GM19468 (cell line): ENCODE results near the gene CCN5.
"Not testable (repeated sequence)": the region's sequence is repeated elsewhere in the genome, so short reads cannot be mapped to it uniquely, and the experiment has no call there.

Experiments
- ATAC-seq: cut with Tn5 transposase; IDR thresholded peaks from one replicate; pipeline ENCODE4 v1.9.1; 2021; ENCODE audit warnings: mild to moderate bottlenecking, moderate library complexity, moderate number of reproducible peaks; ENCODE audit not compliant: unreplicated experiment; ENCODE audit errors: extremely low read depth

Gene CCN5

DNA sequence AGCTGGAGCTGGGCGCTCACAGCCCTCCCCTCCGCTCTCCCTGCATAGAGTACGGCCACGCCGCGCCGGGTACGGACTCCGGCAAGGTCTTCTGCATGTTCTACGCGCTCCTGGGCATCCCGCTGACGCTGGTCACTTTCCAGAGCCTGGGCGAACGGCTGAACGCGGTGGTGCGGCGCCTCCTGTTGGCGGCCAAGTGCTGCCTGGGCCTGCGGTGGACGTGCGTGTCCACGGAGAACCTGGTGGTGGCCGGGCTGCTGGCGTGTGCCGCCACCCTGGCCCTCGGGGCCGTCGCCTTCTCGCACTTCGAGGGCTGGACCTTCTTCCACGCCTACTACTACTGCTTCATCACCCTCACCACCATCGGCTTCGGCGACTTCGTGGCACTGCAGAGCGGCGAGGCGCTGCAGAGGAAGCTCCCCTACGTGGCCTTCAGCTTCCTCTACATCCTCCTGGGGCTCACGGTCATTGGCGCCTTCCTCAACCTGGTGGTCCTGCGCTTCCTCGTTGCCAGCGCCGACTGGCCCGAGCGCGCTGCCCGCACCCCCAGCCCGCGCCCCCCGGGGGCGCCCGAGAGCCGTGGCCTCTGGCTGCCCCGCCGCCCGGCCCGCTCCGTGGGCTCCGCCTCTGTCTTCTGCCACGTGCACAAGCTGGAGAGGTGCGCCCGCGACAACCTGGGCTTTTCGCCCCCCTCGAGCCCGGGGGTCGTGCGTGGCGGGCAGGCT lies 35.1 kb downstream of the CCN5 start:
- no peak for ATAC-seq

DNA sequence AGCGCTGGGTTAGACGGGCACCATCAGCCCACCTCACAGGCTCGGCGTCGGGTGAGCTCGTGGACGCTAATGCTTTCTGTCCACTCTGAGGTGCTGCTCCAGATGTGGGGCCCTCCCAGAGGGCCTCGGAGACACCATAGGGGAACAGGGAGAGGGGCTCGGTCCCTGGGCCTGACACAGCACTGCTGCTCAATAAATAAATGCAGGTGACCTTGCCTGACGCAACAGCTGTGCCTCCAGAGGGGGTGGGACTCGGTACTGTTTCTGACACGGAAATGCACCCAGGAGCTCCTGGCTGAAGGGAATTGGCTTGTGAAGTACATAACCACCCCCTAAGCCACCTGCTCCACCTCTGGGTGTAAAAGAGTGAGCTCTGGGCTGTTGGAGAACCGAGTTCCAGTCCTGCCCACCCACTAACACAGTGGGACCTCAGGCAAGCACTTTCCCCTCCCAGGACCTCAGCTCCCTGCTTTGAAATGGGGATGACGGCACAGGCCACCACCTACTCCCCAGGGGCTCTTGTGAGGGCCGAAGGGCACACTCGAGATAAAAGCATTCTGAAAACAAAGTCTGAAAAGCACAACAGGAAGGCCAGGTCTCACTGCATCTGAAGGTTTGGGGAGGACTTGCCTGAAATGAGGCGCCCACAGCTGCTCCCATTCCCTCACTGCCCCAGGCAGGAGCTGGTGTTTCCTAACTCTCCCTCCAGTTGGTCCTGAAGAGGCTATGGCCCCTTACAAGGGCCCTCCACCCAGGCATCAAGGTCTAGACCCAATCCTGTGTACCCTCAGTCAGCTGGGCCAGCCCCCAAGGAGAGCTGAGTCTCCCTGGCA lies 37.1 kb downstream of the CCN5 start:
- ATAC-seq: no peak

DNA sequence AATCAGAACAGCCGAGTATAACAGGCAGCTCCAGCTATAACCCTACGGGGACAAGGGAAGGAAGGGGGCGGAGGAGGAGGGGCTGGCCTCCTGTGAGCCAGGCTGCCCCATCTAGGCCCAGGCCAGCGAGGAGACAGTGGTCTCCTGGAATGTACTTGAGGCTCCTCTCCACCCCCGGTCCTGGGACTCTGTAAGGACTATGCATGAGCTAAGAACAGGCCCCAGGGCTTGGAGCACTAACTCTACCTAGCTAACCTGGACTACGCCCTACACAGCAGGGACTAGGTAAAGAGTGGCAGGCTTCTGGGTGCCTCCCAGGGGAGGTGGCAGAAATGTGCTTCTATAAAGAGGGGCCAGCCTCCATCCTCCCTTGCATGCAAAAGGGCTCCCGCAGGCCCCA lies 39.4 kb downstream of the CCN5 start:
- no peak for ATAC-seq

DNA sequence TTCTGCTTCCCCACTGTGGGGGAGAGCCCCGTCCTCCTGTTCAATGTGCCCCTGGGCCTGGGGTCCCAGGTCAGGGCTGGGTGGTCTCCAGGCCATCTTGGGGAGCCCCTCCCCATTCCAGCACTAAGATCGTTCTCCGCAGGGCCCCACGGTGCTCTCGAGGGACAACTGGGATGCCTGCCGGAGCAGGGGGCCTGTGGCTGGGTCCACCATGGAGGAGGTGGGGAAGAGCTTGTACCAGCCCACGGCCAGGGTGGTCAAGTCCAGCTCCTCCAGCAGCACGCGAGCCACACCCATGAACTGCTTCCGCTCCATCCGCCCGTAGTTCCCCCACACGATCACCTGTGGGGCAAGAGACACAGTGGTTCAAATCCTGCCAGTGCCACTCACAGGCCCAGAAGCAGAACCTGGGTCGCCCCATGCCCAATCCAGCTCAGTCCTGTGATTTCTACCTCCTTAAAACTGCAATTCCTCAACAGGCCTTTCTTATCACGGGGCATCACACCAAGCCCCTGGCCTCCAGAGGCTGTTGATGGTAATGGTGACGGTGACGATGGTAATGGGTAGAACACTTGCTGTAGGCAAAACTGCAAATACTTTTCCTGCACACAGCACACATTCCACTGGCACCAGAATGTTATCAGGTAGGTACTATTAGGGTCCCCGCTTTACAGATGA lies 41.0 kb downstream of the CCN5 start:
- no peak for ATAC-seq

DNA sequence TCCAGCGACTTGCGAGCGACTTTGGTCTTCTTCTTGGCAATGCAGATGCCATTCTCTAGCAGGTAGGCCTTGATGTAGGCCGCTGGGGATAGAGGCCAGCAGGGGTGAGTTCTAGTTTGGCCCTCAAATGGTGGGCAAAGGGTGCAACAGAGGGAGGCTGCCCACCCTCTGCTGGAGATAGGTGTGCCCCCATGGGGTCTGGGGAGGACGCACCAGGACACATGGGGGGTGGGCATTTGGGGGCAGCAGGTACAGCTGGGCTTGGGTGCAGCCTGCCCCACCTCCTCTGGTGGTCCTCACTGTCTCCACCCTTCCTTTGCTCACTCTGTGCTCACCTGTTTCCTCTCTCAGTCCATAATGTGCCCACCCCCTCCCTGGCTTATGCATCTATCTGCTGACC lies 41.8 kb downstream of the CCN5 start:
- no peak for ATAC-seq

DNA sequence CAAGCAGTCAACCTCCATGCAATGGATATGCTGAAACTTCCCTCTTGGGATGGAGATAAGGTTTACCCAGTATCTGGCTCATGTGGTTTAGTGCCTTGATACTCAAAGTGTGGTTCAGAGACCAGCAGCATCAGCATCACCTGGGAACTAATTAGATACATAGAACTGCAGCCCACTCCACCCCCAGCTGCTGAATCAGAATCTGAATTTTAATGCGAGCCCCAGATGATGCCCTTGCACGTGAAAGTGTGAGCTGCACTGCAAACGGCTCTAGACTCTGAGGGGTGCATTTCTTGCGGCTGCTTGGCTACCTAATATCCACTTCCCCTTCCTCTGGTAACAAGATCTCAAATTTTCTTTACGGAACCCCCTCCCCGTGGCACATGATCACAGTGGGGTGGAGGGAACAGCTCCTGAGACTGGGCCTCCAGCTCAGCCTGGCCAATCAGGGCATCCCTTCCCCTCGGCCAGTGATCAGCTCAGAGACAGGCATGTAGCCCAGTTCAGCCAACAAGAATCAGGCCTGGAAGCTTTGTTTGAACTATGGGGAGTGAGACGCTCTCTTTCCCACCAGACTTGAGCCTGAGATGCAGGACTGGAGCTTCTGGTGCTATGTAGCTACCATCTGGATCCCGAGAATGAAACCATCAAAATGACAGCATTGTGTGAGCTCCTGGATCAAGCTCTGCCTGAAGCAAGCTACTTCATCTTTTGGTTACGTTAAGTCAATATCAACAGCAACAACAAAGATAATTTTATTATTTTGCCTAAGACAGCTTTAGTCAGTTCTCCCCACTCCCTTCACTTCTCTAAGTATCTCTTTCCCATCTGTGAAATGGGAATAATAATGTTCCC lies 43.3 kb downstream of the CCN5 start:
- no peak for ATAC-seq

DNA sequence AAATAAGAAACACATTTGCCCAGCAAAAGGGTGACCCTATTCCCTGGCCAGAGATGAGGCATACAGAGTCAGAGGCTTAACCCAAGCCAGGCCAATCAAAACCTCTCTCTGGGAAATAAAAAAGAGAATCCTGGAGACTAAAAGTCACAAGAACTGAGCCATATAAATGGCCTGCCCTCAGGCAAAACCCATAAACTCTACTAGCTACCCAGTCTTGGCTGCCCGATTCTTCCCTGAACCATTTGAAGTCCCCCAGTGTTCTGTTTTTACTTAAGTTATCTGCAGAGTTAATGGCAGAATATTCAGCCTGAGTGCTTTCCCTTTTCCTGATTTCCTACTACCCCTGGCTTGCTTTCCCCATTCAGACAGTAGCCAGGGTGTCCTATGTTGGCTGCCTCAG lies 44.4 kb downstream of the CCN5 start:
- ATAC-seq: no peak

DNA sequence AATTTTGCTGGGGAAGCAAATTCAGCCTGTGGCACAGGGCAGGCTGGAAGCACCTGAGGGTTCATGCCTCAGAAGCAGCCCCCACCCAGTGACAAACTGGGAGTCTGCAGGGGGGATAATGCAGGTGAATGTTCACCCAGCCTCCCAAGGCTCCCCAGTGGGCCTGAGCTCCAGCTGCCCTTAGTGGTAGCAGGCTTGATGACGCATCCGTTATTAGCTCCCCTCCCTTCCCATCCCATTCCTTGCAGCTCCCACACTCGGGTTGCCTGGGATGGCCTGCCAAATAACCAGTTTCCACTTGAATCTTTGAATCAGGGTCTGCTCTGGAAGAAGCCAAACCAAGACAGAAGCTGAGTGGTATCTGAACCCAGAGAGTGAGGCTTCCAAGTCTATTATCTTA lies 46.3 kb downstream of the CCN5 start:
- no peak for ATAC-seq

DNA sequence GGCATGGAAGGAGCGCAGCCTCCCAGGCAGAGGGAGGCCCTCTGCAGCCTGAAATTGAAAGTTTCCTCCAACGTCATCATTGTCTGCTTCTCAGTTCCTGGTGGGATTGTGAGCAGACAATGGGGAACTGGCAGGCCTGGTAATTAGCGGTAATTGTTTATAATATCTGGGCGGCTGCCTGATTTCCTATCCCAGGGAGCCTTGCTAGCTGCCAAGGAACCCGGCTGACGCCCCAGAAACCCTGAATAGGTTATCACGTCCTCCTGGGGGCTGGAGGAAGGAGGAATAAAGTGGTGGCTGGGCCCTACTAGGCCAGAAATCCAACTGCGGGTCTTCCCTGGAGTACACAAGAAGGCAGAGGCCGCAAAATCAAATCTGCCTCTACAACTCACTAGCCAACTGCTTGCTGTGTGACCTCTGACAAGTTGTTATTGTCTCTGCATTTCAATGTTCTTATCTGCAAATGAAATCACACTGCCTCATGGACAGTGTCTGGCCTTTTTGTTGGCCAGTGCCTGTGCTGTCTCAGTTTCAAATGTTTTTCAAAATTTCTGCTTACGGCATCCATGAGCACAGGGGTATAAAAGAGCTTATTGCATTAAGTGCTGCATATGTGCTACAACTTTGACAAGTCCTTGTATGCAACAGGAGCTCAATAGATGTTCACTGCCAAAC lies 47.4 kb downstream of the CCN5 start:
- ATAC-seq: no peak

DNA sequence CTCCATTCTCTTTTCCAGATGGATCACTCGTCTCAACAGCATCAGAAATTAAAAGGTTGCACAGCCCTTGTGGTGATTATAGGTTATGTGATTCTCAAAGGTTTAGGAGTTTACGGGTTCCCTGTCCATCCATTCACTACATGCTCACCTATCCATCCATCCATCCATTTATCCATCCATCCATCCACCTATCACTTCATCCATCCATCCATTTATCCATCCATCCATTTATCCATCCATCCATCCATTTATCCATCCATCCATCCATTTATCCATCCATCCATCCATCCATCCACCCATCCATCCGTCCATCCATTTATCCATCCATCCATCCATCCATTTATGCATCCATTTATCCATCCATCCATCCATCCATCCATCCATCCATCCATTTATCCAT lies 48.6 kb downstream of the CCN5 start:
- ATAC-seq: not testable (repeated sequence)

DNA sequence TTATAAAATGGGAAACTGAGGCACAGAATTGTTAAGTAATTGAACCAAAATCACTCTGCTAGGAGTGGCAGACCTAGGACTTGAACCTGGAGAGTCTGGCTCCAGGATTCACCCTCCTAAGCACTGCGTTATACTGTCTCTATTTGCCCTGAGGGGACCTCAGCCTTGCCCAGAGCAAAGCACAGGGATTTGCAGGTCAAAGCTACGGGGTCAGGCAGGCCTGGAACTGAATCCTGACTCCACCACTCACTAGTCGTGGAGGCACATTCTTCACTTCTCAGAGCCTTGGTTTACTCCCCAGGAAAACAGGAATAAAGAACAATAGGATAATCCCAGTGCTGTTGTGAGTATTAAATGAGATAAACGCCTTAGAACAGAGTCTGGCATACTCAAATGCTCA lies 49.9 kb downstream of the CCN5 start:
- no peak for ATAC-seq

DNA sequence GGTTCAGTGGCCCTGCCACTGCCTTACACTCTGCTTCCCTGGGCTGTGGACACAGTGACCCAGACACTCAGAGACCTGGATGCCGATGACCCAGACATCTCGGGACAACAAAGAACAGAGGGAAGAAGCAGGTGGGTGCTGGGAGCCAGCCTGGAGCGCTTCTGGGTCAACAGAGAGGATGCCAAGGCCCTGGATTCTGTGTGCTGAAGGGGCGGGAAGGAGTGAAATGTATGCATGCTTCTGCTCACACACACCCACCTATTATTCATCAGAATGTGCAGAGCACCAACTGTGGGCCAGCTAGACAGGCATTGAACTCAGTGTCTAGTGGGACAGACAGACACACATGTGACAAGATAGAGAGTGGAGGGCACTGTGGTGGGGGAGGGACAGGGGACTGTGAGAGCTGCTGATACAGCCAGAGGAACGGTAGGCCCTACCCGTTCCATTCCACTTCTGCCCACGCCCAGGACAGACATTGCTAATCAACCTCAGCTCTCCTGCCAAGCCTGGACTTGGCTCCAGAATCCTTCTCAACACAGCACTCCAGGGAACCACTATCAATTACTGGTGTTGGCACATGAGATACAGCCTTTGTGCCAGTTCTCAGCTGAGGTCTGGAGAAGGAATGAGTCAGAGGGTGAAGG lies 50.7 kb downstream of the CCN5 start:
- no peak for ATAC-seq

DNA sequence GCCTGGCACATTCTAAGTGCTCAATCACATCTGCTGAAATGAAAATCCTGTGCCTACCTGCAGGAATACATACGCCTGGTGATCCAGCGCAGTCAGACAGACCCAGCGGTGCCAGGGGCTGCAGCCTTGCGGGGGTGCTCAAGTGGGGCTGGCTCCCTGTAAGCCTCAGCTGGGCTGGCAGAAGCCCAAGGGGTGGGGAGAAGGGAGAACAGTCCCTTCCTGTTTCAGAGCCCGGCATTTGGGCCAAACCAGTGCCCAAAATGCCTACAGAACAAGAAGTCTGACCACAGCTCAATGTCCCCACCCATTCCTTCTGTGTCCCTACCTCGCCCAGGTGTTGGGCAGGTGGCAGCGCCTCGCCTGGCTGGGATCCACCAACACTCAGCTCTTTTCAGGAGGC lies 53.1 kb downstream of the CCN5 start:
- ATAC-seq: no peak

DNA sequence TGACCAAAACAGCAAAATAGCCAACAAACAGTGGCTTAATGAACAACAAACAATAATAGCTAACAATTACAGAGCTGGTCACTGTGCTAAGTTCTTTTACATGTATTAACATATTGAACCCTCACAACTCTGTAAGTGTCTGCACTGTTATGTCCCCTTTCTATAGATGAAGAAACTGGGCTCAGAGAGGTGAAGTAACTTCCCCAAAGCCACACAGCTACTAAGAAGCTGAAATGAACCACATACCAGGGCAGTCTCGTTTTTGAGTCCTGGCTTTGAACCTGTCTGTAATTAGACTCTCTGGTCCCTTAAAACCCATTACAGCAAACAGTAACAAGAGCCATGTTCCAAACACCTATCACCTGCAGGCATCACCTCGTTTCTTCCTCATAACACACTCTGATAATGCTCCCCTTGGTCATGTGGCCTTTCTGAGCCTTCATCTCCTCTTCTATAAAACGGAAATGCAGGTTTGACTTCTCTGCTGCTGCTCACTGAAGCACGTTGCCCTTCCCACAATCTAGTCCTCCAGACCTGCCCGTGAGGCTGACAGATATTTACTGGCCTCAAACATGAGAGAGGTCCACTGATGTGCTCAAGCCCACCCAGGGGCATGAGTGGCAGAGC lies 53.8 kb downstream of the CCN5 start:
- no peak for ATAC-seq

DNA sequence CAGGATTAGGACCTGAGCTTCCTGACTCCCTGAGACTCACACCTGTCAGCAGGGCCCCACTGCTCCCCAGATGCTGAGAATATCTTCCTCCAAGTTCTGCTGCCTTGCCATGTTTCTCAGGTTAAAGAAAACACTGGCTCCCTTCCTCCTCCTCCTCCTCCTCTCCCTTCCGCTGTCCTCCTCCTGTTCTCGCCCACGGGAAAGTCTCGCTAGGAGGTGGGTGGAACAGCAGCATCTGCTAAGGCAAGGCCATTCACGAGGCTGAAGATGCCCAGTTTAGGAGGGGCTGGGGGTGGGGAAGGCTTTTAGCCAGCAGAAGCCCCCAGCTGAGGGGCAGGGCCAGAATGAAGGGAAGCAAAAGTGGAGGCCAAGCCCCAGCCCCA lies 54.3 kb downstream of the CCN5 start:
- no peak for ATAC-seq

DNA sequence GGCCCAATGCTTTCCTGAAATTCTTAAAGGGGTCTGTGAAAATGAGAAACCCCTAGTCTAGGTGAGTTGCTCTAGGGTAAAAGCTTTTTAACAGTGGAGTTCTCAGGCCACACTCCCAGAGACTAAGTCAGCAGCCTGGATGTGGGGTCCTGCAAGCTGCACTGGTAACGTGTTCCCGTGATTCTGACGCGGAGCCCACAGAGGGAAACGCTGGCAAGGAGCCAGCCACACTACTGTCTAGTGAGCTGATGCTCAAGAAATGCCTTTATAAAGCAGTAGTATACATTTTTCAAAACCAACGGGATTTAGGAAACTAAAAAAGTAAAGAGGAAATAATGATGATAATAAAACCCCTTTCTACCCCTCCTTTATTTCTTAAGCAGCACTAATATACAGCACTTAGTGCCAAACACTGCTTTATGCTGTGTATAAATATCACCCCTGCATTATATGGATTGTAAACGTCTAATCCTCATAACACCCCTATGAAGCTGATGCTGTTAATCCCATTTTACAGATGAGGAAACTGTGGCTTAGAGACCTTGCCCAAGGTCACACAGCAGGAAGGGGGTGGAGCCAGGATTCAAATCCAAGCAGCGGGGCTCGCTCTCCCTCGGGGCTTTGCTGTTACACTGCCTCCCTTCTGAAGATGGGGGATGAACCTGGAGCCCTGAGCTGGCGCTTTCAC lies 55.5 kb downstream of the CCN5 start:
- ATAC-seq: no peak

DNA sequence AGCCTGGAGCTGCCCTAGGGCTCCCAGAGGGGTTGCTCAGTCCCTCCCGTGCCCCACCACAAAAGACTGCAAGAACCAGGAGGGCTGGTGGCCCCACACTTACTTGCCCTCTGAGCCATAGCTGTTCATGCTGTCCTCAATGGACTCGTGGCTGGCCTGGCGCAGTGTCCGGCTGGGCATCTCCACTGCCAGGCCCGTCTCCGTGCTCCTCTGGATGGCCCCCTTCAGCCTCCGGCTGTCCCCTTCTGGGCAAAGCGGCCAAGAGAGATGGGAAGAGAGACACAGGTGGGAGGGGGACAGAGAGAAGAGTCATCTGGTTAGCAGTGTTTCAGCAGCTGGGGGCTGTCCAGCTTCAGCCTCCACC lies 56.0 kb downstream of the CCN5 start:
- ATAC-seq: no peak

DNA sequence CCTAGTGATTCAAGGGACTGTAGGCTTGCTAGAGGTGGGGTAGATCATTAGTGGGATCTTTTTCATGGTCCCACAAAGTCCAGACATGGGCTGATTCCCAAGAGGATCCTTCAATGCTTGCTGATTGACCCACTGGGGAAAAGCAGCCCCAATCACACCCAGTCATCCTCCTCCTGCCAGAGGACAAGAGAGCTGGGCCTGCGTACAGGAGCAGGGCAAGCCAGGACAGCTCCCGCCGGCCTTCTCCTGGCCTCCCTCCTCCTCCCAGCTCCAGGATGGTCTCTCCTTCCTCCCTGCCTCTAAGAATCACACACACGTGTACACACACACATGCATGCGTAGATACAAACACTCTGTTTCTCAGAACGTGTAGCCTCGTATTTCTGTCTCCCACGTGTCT lies 57.5 kb downstream of the CCN5 start:
- ATAC-seq: no peak
